Activated CD8-positive, alpha-beta memory T cell treated with anti-CD3 and anti-CD28 coated beads for 24 hours (primary cell): Measurements from ENCODE around the gene GSTT2B.
"Not testable (repeated sequence)": the region's sequence is repeated elsewhere in the genome, so short reads cannot be mapped to it uniquely, and the experiment has no call there.

Source experiments
- DNase-seq: peaks from one replicate; pipeline ENCODE4 v3.0.0-alpha.2; 2020

The GSTT2B gene

GRCh38 chr22:23984430-23984829 lies 23.4 kb upstream of the GSTT2B start:
- DNase-seq: peak; percentile 66

DNA sequence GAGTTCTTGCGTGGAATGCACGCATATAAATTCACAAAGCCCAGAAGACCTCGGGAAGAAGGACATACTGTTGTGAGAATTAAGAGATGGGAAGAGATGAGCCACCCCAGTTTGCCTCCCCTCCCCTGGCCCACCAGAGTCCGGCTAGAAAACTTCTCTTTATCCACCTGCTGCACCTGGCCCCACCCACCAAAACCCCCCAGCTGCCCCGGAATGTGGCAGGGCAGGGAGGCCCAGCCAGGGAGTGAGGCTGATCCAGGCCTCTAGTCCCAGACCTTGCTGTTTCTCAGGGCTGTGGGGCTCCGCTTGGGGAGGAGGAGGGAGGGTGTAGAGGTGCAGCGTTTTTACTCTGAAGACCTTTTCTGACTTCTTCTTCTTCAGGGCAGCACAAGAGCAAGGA lies 19.6 kb upstream of the GSTT2B start:
- not testable (repeated sequence) for DNase-seq

GRCh38 chr22:23979557-23980240 lies 18.7 kb upstream of the GSTT2B start, which contains the start of gene GSTT2:
TSS of gene GSTT2 (plus strand) at chr22:23980134.
- not testable (repeated sequence) for DNase-seq

- DNase-seq: not testable (repeated sequence)
Observed at GRCh38 chr22:23977304-23977703, 16.3 kb upstream of the GSTT2B start.

DNA sequence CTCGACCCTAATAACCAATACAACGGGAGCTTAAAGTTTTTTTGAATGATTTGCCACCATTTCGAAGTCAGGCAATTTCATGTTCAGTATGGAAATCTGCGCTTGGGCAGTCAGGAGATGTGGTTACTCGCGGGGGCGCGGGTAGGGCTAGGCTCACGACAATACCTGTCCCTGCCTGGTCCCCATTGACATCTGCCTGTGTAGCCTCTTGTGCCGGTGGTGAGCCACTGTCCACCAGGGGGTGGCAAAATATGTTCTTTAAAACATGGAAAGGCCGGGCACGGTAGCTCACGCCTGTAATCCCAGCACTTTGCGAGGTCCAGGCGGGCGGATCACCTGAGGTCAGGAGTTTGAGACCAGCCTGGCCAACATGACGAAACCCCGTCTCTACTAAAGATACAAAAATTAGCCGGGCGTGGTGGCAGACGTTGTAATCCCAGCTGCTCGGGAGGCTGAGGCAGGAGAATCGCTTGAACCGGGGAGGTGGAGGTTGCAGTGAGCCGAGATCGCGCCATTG lies 13.9 kb upstream of the GSTT2B start:
- DNase-seq: not testable (repeated sequence)

- not testable (repeated sequence) for DNase-seq
Observed at GRCh38 chr22:23974345-23974744, 13.3 kb upstream of the GSTT2B start, which contains the start of gene DDT. TSS of gene DDT (minus strand) at chr22:23974441. CDS start at chr22:23974414, 27 bp downstream.

DNA sequence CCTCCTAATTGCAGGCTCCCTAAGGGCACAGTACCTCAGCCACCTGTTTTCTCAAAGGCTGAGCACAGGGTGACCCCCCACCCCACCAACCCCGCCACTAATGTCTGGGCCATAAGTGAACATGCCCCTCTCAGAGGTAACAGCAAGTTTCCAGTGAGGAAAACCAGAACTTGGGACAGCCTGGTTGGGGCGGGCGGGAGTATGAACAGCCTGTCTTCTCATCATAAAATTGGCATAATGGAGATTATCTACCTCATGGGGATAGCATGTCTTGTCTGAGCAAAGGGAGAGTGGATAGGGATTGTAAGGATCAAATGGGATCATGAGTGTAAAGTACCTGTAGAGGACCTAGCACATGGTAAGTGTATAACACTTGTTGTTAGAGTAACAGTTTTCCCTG lies 10.9 kb upstream of the GSTT2B start:
- DNase-seq: not testable (repeated sequence)

DNA sequence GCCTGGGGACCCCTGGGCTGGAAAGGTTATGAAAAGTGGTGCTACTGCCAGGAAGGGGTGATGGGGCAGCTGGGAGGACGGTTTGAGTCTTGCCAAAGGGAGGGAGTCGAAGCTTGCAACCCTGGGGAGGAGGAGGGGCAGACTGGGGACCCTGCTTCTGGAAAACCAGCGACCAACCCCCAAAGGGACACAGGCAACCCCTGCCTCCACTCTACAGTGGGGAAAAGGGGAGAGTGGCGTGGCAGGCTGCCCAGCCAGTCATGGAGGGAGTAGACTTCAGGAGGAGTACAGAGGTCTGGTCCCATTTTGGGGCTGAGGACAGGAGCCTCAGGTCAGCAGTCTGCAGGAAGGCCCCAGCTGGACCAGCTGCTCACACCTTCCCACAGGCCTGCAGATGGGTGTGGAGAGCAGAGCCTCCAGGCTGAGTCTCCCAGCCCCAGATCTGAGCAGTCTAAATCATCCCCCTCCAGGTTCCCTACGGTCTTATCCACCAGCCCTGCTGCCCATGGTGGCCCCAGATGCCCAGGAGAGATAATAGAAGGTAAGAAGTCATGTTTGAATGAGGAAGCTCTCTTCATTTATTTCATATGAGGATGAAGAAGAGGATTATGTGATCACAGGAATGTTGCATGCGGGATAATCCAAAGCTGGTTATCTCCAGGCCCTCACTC lies 10.0 kb upstream of the GSTT2B start:
- no peak for DNase-seq

- no peak for DNase-seq
Observed at GRCh38 chr22:23970201-23970641, 9.2 kb upstream of the GSTT2B start.

DNA sequence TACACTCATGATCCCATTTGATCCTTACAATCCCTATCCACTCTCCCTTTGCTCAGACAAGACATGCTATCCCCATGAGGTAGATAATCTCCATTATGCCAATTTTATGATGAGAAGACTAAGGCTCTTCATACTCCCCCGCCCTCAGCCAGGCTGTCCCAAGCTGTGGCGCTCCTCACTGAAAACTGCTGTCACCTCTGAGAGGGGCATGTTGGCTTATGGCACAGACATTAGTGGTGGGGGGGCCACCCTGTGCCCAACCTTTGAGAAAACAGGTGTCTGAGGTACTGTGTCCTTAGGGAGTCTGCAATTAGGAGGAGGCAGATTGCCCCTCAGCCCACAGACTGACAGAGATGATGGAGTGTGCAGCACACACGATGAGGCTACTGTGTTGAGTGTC lies 8.1 kb upstream of the GSTT2B start:
- no peak for DNase-seq

GRCh38 chr22:23966568-23966967 lies 5.6 kb upstream of the GSTT2B start, which contains the start of gene DDTL:
TSS of gene DDTL (plus strand) at chr22:23966888. CDS start at chr22:23966915, 27 bp downstream.
- DNase-seq: not testable (repeated sequence)

GRCh38 chr22:23966094-23966493 lies 5.1 kb upstream of the GSTT2B start:
- DNase-seq: not testable (repeated sequence)

DNA sequence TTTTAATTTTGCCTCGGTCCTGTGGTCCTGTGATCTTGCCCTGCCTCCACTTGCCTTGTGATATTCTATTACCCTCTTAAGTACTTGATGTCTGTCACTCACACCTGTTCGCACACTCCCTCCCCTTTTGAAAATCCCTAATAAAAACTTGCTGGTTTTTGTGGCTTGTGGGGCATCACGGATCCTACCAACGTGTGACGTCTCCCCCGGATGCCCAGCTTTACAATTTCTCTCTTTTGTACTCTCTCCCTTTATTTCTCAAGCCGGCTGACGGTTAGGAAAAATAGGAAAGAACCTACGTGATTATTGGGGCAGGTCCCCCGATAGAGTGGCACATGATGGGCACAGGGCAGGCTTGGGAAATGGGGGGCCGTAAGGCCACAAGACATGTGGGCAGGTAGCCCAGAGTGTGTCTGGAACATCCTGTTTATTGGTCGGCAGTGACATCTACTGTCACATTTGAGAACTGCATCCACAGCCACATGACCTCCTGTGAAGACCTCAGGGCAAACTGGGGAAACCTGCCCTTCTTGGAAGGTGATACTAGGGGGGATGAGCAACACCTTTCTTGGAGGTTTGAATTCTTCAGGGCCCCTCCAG lies 4.6 kb downstream of the GSTT2B start:
- DNase-seq: peak; percentile 87

DNA sequence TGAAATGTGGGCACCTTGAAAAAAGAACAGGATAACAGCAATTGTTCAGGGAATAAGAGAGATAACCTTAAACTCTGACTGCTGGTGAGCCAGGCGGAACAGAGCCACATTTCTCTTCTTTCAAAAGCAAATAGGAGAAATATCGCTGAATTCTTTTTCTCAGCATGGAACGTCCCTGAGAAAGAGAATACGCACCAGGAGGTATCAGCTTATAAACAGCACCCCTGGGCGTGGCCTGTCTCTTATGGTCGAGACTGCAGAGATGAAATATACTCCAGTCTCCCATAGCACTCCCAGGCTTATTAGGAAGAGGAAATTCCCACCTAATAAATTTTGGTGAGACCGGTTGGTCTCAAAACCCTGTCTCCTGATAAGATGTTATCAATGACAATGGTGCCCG lies 5.1 kb downstream of the GSTT2B start:
- DNase-seq: not testable (repeated sequence)

DNA sequence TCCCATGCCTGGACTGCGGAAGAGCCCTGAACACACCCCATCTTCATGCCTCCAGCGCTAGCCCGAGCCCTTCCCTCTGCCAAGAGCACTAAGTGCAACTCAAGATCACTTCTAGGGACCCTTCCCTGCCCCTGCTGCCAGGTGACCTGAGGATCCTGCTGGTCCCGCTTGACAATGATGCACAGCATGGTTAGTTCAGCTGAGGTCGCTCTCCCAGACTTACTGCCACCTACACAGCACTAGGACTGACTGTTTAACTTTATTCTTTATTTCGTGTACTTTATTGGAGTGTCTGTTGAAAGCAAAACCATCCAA lies 6.0 kb downstream of the GSTT2B start:
- not testable (repeated sequence) for DNase-seq

- not testable (repeated sequence) for DNase-seq
Observed at GRCh38 chr22:23954193-23954990, 6.6 kb downstream of the GSTT2B start.

DNA sequence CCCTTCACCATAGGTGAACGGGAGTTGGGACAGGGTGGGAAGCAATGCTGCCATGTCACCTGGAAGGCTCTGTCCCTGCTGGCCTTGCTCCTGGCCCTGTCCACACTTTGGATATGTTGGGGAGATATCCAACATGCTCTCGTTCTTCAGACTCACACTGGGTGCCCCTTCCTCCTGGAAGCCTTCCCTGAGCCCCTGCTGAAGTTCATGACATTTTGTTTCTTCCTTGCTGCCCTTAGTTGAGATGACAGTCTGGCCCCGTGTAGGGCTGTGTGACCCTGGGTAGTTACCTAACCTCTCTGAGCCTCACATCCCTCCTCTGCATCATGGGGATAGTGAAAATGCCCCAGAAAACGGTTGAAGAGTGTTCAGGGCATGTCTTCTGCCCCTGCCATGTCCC lies 7.5 kb downstream of the GSTT2B start:
- not testable (repeated sequence) for DNase-seq

GRCh38 chr22:23952794-23953405 lies 8.1 kb downstream of the GSTT2B start:
- not testable (repeated sequence) for DNase-seq

- DNase-seq: not testable (repeated sequence)
Observed at GRCh38 chr22:23951383-23951782, 9.6 kb downstream of the GSTT2B start.

GRCh38 chr22:23949764-23950163 lies 11.2 kb downstream of the GSTT2B start:
- DNase-seq: not testable (repeated sequence)

- not testable (repeated sequence) for DNase-seq
Observed at GRCh38 chr22:23947391-23947790, 13.6 kb downstream of the GSTT2B start.

DNA sequence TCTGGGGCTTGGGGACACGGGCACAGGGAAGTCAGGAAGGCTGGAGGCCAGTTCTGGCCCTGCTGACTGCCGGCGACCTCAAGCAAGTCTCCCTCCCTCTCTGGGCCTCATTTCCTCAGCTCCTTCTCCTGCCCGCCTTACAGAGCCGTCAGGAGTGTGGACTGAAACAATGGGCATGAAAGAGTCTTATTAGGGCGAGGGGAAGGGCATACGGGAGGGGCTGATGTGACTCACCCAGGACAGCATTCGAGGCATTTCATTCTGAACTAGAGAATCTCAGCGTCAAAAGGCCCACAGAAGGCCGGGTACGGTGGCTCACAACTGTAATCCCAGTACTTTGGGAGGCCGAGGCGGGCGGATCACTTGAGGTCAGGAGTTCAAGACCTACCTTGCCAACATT lies 20.8 kb downstream of the GSTT2B start:
- DNase-seq: not testable (repeated sequence)
